Measurements from ENCODE around the gene CBX4.

GRCh38 chr17:79826204-79826680, 13.0 kb downstream of the CBX4 start:
- TF ChIP-seq, protein P1, sequence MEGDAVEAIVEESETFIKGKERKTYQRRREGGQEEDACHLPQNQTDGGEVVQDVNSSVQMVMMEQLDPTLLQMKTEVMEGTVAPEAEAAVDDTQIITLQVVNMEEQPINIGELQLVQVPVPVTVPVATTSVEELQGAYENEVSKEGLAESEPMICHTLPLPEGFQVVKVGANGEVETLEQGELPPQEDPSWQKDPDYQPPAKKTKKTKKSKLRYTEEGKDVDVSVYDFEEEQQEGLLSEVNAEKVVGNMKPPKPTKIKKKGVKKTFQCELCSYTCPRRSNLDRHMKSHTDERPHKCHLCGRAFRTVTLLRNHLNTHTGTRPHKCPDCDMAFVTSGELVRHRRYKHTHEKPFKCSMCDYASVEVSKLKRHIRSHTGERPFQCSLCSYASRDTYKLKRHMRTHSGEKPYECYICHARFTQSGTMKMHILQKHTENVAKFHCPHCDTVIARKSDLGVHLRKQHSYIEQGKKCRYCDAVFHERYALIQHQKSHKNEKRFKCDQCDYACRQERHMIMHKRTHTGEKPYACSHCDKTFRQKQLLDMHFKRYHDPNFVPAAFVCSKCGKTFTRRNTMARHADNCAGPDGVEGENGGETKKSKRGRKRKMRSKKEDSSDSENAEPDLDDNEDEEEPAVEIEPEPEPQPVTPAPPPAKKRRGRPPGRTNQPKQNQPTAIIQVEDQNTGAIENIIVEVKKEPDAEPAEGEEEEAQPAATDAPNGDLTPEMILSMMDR (IDR thresholded peaks at IDR 0.05 in 4 of 5, conservative IDR thresholded peaks at IDR 0.05 in 1 of 5) = no peak
- no peak for TF ChIP-seq POLR2A (IDR thresholded peaks at IDR 0.05)

Data from gastrocnemius medialis (tissue), 4 donors.